Hippocampal formation (tissue), 2 donors: ENCODE measurements around the gene FBXW11.

Source experiments
- DNase-seq, 2 donors: peaks; one replicate each; lab custom pipeline; 2025; lab: John Stamatoyannopoulos, UW

Gene FBXW11

GRCh38 chr5:172006321-172007174 is at the start of gene FBXW11:
TSS of gene FBXW11 (minus strand) at chr5:172006638. CDS start at chr5:172006502, 136 bp downstream.
- DNase-seq, result peak; percentile 94 to 96

- DNase-seq, result no peak
These were observed 49.6 kb upstream of the FBXW11 start for GRCh38 chr5:172055996-172056395.

GRCh38 chr5:172055421-172055820 is 49.0 kb upstream of the FBXW11 start:
- no peak for DNase-seq

- no peak for DNase-seq
These were observed 48.2 kb upstream of the FBXW11 start for GRCh38 chr5:172054611-172055153.

GRCh38 chr5:172052450-172053236 is 46.2 kb upstream of the FBXW11 start:
- DNase-seq, result no peak

- no peak for DNase-seq
These were observed 45.4 kb upstream of the FBXW11 start for GRCh38 chr5:172051643-172052339.

GRCh38 chr5:172050080-172050479 is 43.6 kb upstream of the FBXW11 start:
- DNase-seq, result no peak

GRCh38 chr5:172049226-172049796 is 42.9 kb upstream of the FBXW11 start:
- DNase-seq, result peak in 1 of 2 donors; percentile 17

GRCh38 chr5:172048539-172049101 is 42.2 kb upstream of the FBXW11 start:
- DNase-seq, result no peak

GRCh38 chr5:172048170-172048422 is 41.7 kb upstream of the FBXW11 start:
- no peak for DNase-seq

GRCh38 chr5:172046593-172046992 is 40.2 kb upstream of the FBXW11 start:
- DNase-seq, result no peak

- DNase-seq, result no peak
These were observed 38.8 kb upstream of the FBXW11 start for GRCh38 chr5:172045315-172045632.

GRCh38 chr5:172044631-172045314 is 38.3 kb upstream of the FBXW11 start:
- no peak for DNase-seq

- no peak for DNase-seq
These were observed 37.4 kb upstream of the FBXW11 start for GRCh38 chr5:172043865-172044264.

GRCh38 chr5:172042183-172042582 is 35.7 kb upstream of the FBXW11 start:
- no peak for DNase-seq

GRCh38 chr5:172038167-172038566 is 31.7 kb upstream of the FBXW11 start:
- no peak for DNase-seq

- DNase-seq, result no peak
These were observed 28.6 kb upstream of the FBXW11 start for GRCh38 chr5:172035049-172035448.

- no peak for DNase-seq
These were observed 25.5 kb upstream of the FBXW11 start for GRCh38 chr5:172031894-172032461.

- no peak for DNase-seq
These were observed 23.4 kb upstream of the FBXW11 start for GRCh38 chr5:172029876-172030275.

GRCh38 chr5:172028167-172028566 is 21.7 kb upstream of the FBXW11 start:
- no peak for DNase-seq
